Naive thymus-derived CD8-positive, alpha-beta T cell (primary cell): Measurements from ENCODE around the gene C17orf114.
"Not testable (repeated sequence)": the region's sequence is repeated elsewhere in the genome, so short reads cannot be mapped to it uniquely, and the experiment has no call there.

Experiments used
- ATAC-seq, 2 donors: fragments of 150-1000 bp; cut with Tn5 transposase in 1 of 2; sonication (Bioruptor Pico), chemical (Tn5 transposase) in 1 of 2; 1 replicate in 1 of 2; 2 replicates in 1 of 2; pipeline ENCODE4 v1.10.0; 2021; ENCODE audit warnings: mild to moderate bottlenecking in 2 of 2, moderate library complexity in 2 of 2
- POLR2A ChIA-PET: fragments of 350-600 bp; sonication (Branson Sonifier 250); formaldehyde crosslinking; loops from one replicate; lab custom pipeline; 2021; ENCODE audit warnings: antibody characterized with exemption; lab: Charles Lee
- DNase-seq, 10 donors: peaks; one replicate each; pipeline versions ENCODE4 v3.0.0 to v3.0.0-alpha.2; 2020 to 2022
- H3K27ac Mint-ChIP-seq, 10 donors: one replicate each; pipeline ENCODE4 v1.8.0; 2020 to 2022; ENCODE audit warnings: mild to moderate bottlenecking in 10 of 10, mixed read lengths in 10 of 10, moderate library complexity in 4 of 10, inconsistent platforms in 1 of 10
- H3K27me3 Mint-ChIP-seq, 5 donors: one replicate each; pipeline ENCODE4 v1.8.0; 2021 to 2022; ENCODE audit warnings: mixed read lengths in 5 of 5
- H3K36me3 Mint-ChIP-seq, 3 donors: one replicate each; pipeline ENCODE4 v1.8.0; 2020 to 2022; ENCODE audit warnings: mixed read lengths in 3 of 3, mild to moderate bottlenecking in 2 of 3, inconsistent platforms in 1 of 3
- H3K4me1 Mint-ChIP-seq, 4 donors: one replicate each; pipeline ENCODE4 v1.8.0; 2021 to 2022; ENCODE audit warnings: mixed read lengths in 4 of 4
- H3K4me3 Mint-ChIP-seq, 10 donors: one replicate each; pipeline ENCODE4 v1.8.0; 2020 to 2022; ENCODE audit warnings: mild to moderate bottlenecking in 10 of 10, mixed read lengths in 10 of 10, moderate library complexity in 6 of 10, inconsistent platforms in 1 of 10
- H3K9me3 Mint-ChIP-seq, 9 donors: one replicate each; pipeline ENCODE4 v1.8.0; 2020 to 2022; ENCODE audit warnings: mixed read lengths in 9 of 9, mild to moderate bottlenecking in 3 of 9, inconsistent platforms in 1 of 9, moderate library complexity in 1 of 9

C17orf114 gene

GRCh38 chr17:4838309-4838785 lies 36.2 kb upstream of the C17orf114 start:
- Mint-ChIP-seq H3K27ac (peak overlapping the region in 1 of 10 donors; percentile 20), H3K36me3 (peaks cover 0 to 20% (median 4%) of the 10 kb centered on the region in 3 donors), H3K4me1 (peaks cover 46 to 76% (median 66%) of the 10 kb centered on the region in 4 donors), H3K27me3 (no peaks in the 10 kb centered on the region), H3K9me3 (no peaks in the 10 kb centered on the region), H3K4me3 (no peak overlapping the region)
- DNase-seq (no peak), ATAC-seq (no peak)
- POLR2A ChIA-PET, result interaction anchor here (0.8 to 1.7 kb wide), 2 partner anchors 17 to 34 kb away, joined by 3 read pairs; no protein-coding TSS in a partner anchor

GRCh38 chr17:4837471-4838308 lies 35.6 kb upstream of the C17orf114 start:
- Mint-ChIP-seq H3K27ac (peak overlapping the region in 2 of 10 donors; percentile 20 to 57), H3K27me3 (no peaks in the 10 kb centered on the region), H3K36me3 (peaks cover 0 to 15% (median 4%) of the 10 kb centered on the region in 3 donors), H3K4me3 (peak overlapping the region in 1 of 10 donors; percentile 46), H3K4me1 (peaks cover 43 to 78% (median 63%) of the 10 kb centered on the region in 4 donors), H3K9me3 (no peaks in the 10 kb centered on the region)
- ATAC-seq, result no peak
- DNase-seq, result no peak
- POLR2A ChIA-PET, result interaction anchor here (0.6 to 1.7 kb wide), 4 partner anchors 13 to 68 kb away, joined by 3 read pairs; no protein-coding TSS in a partner anchor

DNA sequence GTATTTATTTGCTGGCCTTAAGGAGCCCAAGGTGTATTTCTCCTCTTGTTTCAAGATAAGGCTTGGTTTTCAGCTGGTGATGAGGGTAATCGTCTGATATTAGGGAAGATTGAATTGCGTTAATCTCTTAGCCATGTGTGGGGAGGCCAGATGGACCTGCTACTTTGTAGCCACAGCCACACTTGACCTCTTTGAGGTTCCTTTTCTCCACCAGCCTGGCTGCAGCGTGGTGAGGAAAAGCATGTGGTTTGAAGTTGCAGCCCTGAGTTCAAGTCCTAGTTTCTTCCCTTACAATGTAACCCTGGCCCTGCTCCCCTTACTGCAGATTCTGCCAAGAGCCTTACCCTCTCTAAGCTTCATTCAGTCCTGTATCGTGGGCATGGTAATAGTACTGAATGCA lies 34.1 kb upstream of the C17orf114 start:
- Mint-ChIP-seq H3K4me3 (peak overlapping the region in 8 of 10 donors; percentile 38 to 91 (median 56)), H3K27me3 (no peaks in the 10 kb centered on the region), H3K36me3 (peaks cover 0 to 15% (median 4%) of the 10 kb centered on the region in 3 donors), H3K27ac (peak overlapping the region in 9 of 10 donors; percentile 6 to 87 (median 45)), H3K9me3 (no peaks in the 10 kb centered on the region), H3K4me1 (peaks cover 41 to 70% (median 57%) of the 10 kb centered on the region in 4 donors)
- DNase-seq (no peak), ATAC-seq (no peak)
- POLR2A ChIA-PET, result interaction anchor here (0.8 kb wide), 1 partner anchor 13 kb away, joined by 3 read pairs; no protein-coding TSS in a partner anchor

- peaks cover 0 to 11% (median 4%) of the 10 kb centered on the region in 3 donors for H3K36me3 Mint-ChIP-seq
- H3K9me3 Mint-ChIP-seq, result no peaks in the 10 kb centered on the region
- no peaks in the 10 kb centered on the region for H3K27me3 Mint-ChIP-seq
- ATAC-seq, result no peak
- peak overlapping the region; percentile 86 to 98 (median 90) for H3K4me3 Mint-ChIP-seq
- peak overlapping the region in 9 of 10 donors; percentile 53 to 93 (median 79) for H3K27ac Mint-ChIP-seq
- no peak for DNase-seq
- H3K4me1 Mint-ChIP-seq, result peaks cover 29 to 55% (median 42%) of the 10 kb centered on the region in 4 donors
- POLR2A ChIA-PET, result interaction anchor here (1.3 to 2.7 kb wide), 4 partner anchors 28 to 124 kb away, joined by 5 to 9 read pairs (median 7); partner anchors contain the start of genes ARRB2, GLTPD2, PLD2 and PSMB6
These were observed 32.5 kb upstream of the C17orf114 start for GRCh38 chr17:4834681-4835020.

DNA sequence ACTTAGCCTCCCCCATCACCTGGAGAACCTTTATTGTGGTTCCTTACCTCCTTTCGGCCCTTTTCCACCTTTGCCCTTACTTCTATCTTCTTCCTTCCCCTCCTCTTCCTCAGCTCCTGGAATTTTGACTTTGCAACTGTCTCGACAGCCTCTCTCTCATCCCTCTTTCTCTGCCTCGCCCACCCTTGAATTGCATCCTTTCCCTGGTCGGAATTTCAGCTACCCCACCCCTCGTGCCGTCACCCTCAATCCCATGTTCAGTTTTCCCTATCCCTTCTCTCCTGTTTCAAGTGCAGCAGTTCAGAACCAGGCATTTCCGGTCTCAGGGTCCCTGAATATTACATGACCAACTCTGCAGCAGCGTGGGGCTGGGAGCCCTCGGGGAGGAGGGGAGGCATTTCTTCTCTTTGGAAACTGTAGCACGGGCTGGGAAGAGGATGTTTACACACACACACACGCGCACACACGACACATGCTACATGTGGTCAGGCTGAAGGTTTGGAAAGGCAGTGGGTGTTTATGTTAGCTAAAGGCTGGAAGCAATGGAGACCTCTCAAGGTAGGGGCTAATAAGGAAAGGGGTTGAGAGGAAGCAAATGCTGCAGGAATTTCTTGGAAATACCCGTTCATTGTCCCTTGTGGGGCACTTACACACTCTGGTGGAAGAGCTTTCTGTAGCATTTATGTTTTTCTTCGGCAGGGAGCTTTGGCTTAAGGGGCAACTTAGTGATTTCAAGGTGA lies 32.0 kb upstream of the C17orf114 start:
- peak in 2 of 10 donors; percentile 9 to 23 for DNase-seq
- H3K4me1 Mint-ChIP-seq, result peaks cover 24 to 49% (median 36%) of the 10 kb centered on the region in 4 donors
- peak overlapping the region; percentile 53 to 96 (median 80) for H3K27ac Mint-ChIP-seq
- H3K27me3 Mint-ChIP-seq, result no peaks in the 10 kb centered on the region
- POLR2A ChIA-PET, result interaction anchor here (1.0 to 2.7 kb wide), 5 partner anchors 27 to 124 kb away, joined by 3 to 9 read pairs (median 6); partner anchors contain the start of genes ARRB2, GLTPD2, PLD2 and PSMB6
- no peaks in the 10 kb centered on the region for H3K9me3 Mint-ChIP-seq
- peaks cover 0 to 7% (median under 1%) of the 10 kb centered on the region in 3 donors for H3K36me3 Mint-ChIP-seq
- no peak for ATAC-seq
- H3K4me3 Mint-ChIP-seq, result peak overlapping the region; percentile 86 to 98 (median 90)

- ATAC-seq (peak; percentile 88 to 89), DNase-seq (peak; percentile 80 to 94 (median 86))
- peak within 1 kb of the TSS; percentile 85 to 98 (median 94) for H3K27ac Mint-ChIP-seq
- peak within 1 kb of the TSS; percentile 90 to 98 (median 93) for H3K4me3 Mint-ChIP-seq
- POLR2A ChIA-PET, result interaction anchor here (0.6 to 2.7 kb wide), 8 partner anchors 14 to 123 kb away, joined by 3 to 9 read pairs (median 4); partner anchors contain the start of genes ARRB2, GLTPD2, PLD2 and PSMB6
- peaks cover 0 to 5% (median 0%) of the 10 kb centered on the region in 3 donors for H3K36me3 Mint-ChIP-seq
- H3K27me3 Mint-ChIP-seq, result no peaks in the 10 kb centered on the region
- no peaks in the 10 kb centered on the region for H3K9me3 Mint-ChIP-seq
- H3K4me1 Mint-ChIP-seq, result peaks cover 23 to 45% (median 35%) of the 10 kb centered on the region in 4 donors
These were observed 31.2 kb upstream of the C17orf114 start, which contains the start of gene MINK1 for GRCh38 chr17:4833178-4833940. TSS of gene MINK1 (plus strand) at chr17:4833340. CDS start at chr17:4833584, 244 bp downstream.

DNA sequence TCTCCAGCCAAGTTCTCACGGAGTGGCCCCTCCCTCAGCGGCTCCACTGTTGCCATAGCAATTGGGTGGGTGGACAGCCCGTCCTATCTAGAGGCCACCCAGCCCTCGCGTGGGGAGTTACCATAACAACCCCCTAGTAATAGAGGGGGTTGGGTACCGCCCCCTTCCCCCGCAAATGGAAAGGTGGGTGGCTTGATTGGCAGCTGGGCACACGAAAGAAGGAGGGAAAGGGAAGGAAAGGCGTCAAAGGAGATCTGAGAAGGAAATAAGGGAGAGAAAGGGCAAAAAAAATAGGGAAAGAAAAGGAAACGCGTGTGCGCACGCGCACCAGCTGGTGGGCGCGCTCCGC lies 30.7 kb upstream of the C17orf114 start:
- H3K27me3 Mint-ChIP-seq, DNase-seq, H3K9me3 Mint-ChIP-seq, H3K36me3 Mint-ChIP-seq: not testable (repeated sequence)
- Mint-ChIP-seq H3K4me3 (peak overlapping the region; percentile 90 to 97 (median 93)), H3K27ac (peak overlapping the region; percentile 85 to 98 (median 94)), H3K4me1 (peaks cover 22 to 39% (median 31%) of the 10 kb centered on the region in 4 donors)
- POLR2A ChIA-PET, result interaction anchor here (0.6 to 2.7 kb wide), 5 partner anchors 13 to 122 kb away, joined by 3 to 9 read pairs (median 4); partner anchors contain the start of genes ARRB2, GLTPD2 and PSMB6
- peak; percentile 21 to 32 for ATAC-seq

DNA sequence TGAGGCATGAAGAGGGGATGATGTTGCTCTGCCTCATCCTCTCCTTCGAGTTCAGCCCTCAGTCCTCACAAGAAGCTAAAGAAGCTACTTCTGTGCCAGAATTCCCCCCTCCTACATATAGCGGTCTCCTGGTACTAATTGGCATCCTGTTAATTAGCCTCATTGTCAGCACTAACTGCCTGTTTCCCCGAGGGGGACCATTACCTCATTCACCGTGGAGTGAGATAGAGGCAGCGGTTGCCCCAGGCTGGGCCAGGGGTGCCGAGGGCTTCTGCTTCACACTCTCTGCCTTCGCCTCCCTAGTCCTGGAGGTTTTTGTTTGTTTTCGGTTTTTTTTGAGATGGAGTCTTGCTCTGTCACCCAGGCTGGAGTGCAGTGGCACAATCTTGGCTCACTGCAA lies 25.3 kb upstream of the C17orf114 start:
- H3K9me3 Mint-ChIP-seq, result no peaks in the 10 kb centered on the region
- H3K4me1 Mint-ChIP-seq, result no peaks in the 10 kb centered on the region
- no peaks in the 10 kb centered on the region for H3K36me3 Mint-ChIP-seq
- H3K4me3 Mint-ChIP-seq, result no peak overlapping the region
- peaks cover 0 to 1% (median 0%) of the 10 kb centered on the region in 5 donors for H3K27me3 Mint-ChIP-seq
- POLR2A ChIA-PET, result no interaction called here
- H3K27ac Mint-ChIP-seq, result no peak overlapping the region
- ATAC-seq (no peak), DNase-seq (no peak)

GRCh38 chr17:4823373-4824089 lies 21.4 kb upstream of the C17orf114 start:
- ATAC-seq, result no peak
- POLR2A ChIA-PET, result interaction anchor here (0.6 kb wide), 1 partner anchor 40 kb away, joined by 3 read pairs; no protein-coding TSS in a partner anchor
- peaks cover 0 to 1% (median 0%) of the 10 kb centered on the region in 5 donors for H3K27me3 Mint-ChIP-seq

DNA sequence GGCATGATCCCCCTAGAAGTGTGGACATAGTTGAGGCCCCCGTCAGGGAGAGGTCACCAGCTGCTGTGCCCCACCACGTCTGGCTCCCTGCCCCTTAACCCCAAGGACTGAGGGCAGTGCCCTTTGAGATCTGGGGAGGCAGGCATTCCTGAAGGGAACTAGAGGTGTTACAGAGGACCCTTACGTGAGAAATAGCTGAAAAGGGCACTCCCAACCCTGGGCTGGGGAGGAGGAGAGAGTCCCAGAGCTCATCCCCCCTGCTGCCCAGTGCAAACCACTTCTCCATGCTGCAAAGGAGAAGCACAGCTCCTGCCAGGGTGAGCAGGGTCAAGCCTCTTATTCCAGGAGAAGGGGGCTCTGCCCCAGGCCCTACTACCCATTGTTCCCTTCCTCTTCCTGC lies 20.7 kb upstream of the C17orf114 start:
- Mint-ChIP-seq H3K4me1 (no peaks in the 10 kb centered on the region), H3K36me3 (peaks cover 0 to 6% (median 0%) of the 10 kb centered on the region in 3 donors), H3K27me3 (no peaks in the 10 kb centered on the region), H3K9me3 (no peaks in the 10 kb centered on the region), H3K4me3 (no peak overlapping the region), H3K27ac (no peak overlapping the region)
- ATAC-seq (no peak), DNase-seq (no peak)
- POLR2A ChIA-PET, result interaction anchor here (0.6 kb wide), 1 partner anchor 39 kb away, joined by 3 read pairs; no protein-coding TSS in a partner anchor

More at GRCh38 chr17:4823373-4824089, 21.4 kb upstream of the C17orf114 start:
- no peak for DNase-seq
- no peaks in the 10 kb centered on the region for H3K9me3 Mint-ChIP-seq
- no peak overlapping the region for H3K27ac Mint-ChIP-seq
- H3K4me1 Mint-ChIP-seq, result no peaks in the 10 kb centered on the region
- peaks cover 0 to 6% (median 0%) of the 10 kb centered on the region in 3 donors for H3K36me3 Mint-ChIP-seq
- H3K4me3 Mint-ChIP-seq, result no peak overlapping the region

GRCh38 chr17:4818276-4818675 lies 16.1 kb upstream of the C17orf114 start:
- no peaks in the 10 kb centered on the region for H3K27me3 Mint-ChIP-seq

More at GRCh38 chr17:4818276-4818675, 16.1 kb upstream of the C17orf114 start:
- Mint-ChIP-seq H3K4me1 (peaks cover 0 to 1% (median 0%) of the 10 kb centered on the region in 4 donors), H3K4me3 (no peak overlapping the region), H3K27ac (no peak overlapping the region), H3K36me3 (peaks cover 0 to 15% (median 2%) of the 10 kb centered on the region in 3 donors), H3K9me3 (no peaks in the 10 kb centered on the region)
- ATAC-seq (no peak), DNase-seq (no peak)
- POLR2A ChIA-PET, result no interaction called here
